T follicular helper cell (primary cell): ENCODE results near the gene EVI5.
"Not testable (repeated sequence)": the region's sequence is repeated elsewhere in the genome, so short reads cannot be mapped to it uniquely, and the experiment has no call there.

Experiments used
- DNase-seq: peaks from one replicate; pipeline ENCODE4 v3.0.0-alpha.2; 2020; ENCODE audit warnings: low read depth

The EVI5 gene

DNA sequence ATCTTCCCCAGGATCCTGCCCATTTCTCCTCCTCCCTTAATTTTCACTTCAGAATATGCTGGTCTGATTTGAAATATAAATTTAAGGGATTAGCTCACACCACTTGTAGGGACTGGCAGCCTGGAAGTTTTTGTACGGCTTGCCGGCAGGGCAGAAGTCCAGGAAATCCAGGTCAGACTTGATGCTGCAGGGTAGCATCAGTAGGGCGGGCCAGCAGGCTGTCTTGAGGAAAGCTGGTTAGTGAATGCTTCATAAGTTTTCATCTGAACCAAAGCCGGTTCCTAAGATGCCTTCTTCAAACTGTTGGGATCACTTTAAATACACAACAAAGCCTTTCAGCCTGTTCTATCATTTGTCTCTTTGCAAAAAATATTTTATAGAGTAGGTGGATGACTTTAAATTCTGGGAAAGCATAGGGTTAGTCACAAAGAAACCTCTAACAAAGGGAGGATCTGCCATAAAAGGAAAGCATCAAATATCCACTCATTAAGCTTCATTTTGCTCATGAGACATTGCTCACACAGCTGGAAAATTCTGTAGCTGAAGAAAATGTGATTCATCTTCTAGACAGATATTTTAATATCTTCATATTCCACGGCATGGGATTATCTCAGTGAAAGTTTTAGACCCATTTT is 207.5 kb downstream of the EVI5 start:
- no peak for DNase-seq

DNA sequence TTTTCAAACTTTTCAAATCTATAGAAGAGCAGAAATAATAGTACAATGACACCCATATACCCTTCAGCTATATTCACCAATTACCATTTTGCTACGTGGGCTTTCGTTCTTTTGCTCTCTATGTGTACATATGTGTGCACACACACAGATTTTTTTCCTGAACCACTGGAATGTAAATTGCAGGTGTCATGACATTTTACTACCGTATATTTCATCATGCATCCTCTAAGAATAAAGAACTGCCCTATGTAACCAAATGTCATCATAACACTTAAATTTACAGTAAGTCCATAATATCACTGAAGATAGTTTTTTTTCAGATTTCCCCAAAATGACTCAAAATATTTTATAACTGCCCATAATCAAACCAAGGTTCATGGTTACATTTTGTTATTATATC is 209.8 kb downstream of the EVI5 start:
- no peak for DNase-seq

DNA sequence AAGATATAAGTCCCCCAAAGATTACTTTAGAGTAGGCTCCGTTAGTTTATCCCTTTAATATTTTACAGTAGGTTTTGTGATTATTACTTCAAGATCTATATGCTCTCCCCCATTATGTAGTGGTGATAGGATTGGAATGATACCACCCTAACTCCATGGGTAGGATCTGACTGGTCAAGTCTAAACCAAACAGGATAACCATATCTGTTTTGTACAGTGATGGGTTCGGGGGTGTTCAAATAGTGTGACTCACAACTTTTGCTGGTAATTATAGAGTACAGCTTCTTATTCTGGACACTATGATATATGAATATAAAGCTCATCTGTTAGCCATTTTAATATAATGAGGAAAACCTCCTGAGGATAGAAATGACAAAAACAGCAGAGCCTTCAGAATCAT is 212.4 kb downstream of the EVI5 start:
- no peak for DNase-seq

DNA sequence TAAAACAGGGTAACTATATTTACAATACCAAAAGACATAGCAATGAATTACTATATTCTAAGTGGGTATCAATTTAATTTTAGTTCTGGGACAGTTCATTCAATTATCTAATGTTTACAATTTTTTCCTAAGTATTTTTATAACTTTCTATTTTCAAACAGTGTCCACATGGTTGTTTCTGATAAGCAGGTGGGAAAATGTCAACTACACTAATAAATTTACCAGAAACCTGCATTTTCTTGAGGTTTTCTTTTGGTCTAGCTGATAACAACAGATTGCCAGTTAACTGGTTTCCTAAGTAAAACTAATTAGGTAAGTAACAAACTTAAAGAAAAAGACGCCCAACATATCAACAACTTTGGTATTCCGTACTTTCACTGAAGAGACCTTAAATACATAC is 213.3 kb downstream of the EVI5 start:
- DNase-seq: no peak

DNA sequence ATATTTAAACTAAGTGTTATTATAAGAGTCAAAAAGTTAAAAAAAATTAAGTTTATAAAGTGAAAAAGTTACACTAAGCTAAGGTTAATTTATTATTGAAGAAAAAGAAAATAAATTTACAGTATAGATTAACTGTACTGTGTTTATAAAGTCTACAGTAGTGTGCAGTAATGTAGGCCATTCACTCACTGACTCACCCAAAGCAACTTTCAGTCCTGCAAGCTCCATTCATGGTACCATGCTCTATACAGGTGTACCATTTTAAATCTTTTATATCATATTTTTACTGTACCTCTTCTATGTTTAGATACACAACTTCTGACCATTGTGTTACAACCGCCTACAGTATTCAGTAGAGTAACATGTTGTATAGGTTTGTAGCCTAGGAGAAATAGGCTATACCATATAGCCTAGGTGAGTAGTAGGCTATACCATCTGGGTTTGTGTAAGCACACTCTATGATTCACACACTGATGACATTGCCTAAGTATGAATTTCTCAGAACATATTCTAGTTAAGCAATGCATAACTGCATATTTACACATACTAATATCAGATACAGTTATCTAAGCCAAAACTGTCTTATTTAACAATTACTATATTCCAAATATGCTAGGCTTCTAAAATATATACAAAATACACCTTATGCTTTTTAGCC is 217.6 kb downstream of the EVI5 start:
- no peak for DNase-seq

DNA sequence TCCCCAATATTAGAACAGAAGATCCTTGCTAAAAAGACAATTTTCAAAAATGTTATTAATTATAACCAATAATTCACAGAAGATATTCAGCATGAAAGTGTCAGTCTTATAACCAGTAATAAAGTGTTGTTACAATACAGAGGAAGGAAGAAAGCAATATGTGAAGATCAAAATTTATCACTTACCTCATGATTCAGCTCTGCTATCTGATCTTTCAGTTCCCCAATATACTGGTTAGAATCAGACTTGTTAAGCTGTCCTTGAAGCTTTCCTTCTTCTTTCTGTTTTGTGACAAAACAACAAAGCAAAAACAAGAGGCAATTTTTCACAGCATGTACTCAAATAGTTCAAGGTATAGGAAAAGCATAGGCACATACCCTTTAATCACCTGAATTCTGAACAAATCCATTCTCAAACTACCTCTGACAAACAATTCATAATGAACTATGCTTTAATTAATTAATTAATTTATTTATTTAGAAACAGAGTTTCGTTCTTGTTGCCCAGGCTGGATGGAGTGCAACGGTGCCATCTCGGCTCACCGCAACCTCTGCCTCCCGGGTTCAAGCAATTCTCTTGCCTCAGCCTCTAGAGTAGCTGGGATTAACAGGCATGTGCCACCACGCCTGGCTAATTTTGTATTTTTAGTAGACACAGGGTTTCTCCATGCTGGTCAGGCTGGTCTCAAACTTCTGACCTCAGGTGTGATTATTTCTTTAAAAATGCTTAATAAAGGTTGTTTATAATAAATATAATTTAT is 221.3 kb downstream of the EVI5 start:
- no peak for DNase-seq

DNA sequence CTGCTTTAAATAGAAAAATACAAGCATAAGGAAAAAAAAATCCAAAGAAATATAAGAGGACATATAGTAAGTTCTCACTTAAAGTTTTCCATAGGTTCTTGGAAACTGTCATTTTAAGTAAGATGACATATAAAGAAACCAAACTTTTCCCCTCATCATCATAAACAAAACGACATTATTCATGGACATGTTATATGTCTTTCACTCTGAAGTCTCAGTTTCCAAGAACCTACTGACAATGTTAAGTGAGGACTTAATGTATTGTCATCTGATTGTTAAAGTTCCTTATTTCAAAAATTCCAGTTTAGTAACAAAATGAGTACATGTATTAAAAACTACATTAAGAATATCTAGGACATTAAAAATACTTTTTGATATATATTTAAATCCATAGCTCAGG is 228.6 kb downstream of the EVI5 start:
- no peak for DNase-seq

DNA sequence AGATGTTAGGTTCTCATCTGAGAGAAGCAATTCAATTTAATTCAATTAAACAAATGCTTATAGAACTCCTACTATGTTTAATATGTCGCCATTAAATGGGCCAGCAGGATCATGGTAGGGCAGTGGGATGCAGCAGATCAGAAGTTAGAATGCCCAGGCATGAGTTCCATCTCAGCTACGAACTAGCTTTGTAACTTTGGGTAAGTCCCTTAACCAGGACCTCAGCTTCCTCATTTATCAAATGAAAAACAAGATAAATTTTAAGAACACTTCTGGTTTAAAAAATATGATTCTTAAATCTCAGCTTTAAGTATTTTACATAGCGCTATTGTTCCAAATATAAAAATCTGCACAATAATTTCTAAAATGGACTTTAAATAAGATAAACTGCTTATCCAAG is 230.7 kb downstream of the EVI5 start:
- DNase-seq: no peak

DNA sequence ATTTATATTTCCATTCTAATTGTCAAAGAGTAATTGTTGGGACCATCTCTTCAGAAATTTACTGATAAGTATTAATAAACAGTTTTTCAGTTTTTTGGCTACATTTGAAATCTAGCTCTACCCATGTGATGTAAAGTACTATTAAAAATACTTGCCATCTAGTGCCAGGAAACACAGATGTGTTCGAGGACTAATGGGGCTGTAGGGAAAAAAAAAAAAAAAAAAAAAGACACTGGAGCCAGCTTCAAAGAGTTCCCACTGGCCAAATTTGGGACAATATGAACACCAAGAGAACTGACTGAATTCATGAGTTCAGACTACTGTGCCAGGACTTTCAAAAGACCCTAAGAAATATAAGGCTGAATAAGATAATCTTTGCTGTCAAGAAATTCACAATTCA is 233.0 kb downstream of the EVI5 start:
- no peak for DNase-seq

DNA sequence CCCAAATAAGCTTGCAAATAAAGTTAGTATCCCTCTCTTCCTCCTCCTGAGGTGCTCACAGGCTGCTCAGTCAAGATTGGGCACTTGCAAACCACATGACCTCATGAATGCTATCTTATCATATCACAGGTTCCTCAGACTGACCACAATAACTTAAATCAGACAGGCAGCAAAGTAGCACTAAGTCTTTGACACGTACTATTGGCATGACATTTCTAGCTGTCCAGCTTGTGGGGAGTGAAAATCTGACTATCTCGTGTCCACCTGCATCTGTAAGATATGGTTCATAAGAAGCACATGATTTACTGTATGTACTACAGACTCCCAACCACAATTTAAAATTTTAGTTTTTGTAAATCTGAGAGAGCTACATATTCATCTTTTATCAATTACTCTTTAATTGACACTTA is 240.1 kb downstream of the EVI5 start:
- no peak for DNase-seq

DNA sequence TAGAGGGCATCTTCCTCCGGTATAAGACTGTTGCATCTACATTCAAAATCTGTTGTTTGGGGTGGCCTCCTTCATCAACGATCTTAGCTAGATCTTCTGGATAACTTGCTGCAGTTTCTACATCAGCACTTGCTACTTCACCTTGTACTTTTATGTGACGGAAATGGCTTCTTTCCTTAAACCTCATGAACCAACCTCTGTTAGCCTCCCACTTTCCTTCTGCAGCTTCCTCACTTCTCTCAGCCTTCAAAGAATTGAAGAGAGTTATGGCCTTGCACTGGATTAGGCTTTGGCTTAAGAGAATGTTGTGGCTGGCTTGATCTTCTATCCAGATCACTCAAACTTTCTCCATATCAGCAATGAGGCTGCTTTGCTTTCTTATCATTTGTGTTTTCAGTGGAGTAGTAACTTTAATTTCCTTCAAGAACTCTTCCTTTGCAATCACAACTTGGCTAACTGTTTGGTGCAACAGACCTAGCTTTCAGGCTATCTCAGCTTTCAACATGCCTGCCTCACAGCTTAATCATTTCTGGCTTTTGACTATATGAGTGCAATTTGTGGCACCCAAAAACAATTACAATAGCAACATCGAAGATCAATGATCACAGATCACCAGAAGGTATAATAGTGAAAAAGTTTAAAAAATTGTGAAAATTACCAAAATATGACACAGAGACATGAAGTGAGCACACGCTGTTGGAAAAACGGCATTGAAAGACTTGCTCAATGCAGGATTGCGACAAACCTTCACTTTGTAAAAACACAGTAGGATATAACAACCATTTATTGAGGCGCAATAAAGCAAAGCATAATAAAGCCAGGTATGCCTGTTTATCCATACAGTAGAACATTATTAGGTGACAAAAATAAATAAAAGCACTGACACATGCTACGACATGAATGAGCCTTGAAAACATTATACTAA is 241.5 kb downstream of the EVI5 start:
- DNase-seq: no peak

DNA sequence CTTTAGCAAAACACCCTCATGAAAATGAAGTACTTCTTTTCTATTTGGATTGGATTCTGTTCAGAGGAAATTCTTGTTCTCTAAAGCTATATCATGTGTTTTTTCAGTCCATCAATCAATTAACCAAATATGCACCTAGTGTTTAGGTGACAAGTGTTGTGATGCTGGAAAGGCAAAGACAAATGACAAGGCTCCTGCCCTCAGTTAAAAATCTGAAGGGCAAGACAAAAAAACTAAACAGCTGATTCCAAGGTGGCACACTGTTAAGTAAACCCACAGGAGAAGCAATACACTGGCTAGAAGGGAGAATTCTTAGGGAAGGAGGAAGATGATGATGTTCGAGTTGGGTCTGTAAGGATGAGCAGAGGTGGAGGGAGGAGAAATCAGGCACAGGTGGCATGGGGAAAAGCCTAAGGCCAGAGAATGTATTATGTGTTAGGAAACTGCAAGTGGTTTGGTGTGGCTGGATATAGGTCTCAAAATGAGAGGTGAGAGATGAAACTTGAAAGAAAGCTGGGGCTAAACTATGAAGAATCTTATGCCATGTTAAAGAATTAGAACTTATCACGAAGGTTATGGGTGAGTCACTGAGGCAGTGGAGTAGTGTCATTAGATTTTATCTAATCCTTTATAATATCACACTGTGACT is 246.4 kb downstream of the EVI5 start:
- no peak for DNase-seq

DNA sequence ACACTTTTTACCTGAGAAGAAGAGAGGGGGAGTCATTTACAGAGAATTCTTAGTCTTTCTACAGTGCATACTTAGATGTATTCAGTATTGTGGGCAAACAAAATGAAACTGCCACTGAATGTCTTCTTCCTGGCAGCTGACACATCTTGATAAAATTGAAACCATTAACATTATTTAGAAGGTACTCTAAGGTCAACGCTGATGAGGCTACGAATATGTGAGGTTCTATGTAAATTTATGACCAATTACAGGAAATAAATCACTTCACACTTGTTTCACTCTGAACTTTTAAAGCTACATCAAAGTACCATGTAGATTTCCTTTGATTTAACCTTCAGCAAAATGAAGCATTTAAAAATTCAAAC is 246.9 kb downstream of the EVI5 start:
- DNase-seq: no peak

DNA sequence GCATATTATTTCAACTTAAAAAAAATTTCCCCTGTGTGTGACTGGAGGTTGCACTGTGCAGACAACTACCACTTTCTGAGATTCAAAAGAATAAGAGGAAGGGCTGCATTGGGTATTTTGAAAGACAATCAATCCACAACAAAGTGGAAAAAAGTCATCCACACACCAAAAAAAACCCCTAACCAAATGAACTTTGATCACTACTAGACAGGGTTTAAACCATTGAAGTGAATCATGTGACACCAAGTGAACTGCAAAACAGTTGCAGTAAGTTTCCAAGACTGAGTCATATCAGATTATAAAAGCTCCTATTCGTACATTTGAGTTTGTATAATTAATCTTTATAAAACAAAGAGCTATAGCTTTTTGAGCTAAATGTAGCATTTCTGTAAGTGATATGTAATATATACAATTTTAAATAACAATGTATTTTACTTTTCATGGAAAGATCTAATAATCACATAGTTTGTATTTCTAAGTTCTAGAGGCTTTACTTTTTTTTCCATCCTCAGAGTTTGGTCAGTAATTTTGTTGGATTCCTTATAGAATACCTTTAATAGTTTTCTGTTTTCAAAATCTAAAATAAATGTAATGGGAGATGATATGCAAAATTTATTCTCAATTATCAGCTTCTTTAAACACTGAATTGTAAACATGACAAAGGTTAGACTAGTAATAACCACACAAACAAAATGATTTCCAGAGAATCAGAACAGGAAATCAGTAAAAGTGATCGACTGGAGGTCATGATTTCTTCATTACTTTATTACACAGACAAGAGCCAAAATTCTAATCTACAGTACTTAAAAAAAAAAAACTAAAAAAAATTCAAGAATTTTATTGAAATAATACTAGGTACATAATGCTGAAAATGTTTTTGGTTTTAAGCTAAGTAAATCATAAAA is 247.7 kb downstream of the EVI5 start:
- peak; percentile 4 for DNase-seq

DNA sequence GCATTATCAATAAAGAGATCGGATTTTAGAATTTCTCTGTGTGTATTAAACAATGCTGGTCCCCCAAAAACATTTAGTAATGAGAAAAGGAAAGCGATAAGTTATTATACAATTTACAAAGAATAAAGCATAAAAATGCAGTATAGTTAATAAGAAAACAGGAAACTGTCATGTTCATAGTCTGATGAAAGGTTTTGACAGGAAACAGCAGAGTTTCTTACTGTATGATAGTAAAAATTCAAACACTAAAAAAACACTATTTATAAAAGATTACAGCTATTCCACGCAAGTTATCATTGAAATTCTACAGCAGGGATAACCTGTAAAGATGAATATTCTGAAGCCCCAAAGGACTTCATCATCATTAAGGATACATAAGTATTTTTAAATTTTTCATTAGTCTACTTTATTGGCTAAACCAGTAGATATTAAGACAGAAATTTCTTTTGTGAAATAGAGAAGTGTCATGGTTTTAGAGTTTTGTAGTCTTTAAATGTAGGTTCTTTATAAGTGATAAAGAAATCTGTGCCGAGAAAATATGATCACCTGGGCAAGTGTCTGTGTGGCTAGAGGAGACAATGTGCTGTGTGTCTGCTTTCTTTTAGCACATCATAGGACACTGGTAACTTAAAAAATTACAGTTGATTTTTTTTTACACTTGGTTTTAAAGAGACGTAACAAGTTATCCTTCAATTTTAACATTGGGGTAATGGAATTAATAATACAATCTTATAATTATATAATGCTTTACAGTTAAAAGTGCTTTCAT is 248.5 kb downstream of the EVI5 start:
- no peak for DNase-seq

DNA sequence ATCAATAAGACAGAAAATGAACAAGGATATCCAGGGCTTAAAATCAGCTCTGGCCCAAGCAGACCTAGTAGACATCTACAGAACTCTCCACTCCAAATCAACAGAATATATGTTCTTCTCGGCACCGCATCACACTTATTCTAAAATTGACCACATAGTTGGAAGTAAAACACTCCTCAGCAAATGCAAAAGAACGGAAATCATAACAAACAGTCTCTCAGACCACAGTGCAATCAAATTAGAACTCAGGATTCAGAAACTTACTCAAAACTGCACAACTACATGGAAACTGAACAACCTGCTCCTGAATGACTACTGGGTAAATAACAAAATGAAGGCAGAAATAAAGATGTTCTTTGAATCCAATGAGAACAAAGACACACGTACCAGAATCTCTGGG is 252.5 kb downstream of the EVI5 start:
- DNase-seq: not testable (repeated sequence)

DNA sequence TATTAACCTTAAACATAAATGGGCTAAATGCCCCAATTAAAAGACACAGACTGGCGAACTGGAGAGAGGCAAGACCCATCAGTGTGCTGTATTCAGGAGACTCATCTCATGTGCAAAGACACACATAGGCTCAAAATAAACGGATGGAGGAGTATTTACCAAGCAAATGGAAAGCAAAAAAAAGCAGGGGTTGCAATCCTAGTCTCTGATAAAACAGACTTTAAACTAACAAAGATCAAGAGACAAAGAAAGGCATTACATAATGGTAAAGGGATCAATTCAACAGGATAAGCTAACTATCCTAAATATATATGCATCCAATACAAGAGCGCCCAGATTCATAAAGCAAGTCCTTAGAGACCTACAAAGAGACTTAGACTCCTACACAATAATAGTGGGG is 253.0 kb downstream of the EVI5 start:
- not testable (repeated sequence) for DNase-seq

DNA sequence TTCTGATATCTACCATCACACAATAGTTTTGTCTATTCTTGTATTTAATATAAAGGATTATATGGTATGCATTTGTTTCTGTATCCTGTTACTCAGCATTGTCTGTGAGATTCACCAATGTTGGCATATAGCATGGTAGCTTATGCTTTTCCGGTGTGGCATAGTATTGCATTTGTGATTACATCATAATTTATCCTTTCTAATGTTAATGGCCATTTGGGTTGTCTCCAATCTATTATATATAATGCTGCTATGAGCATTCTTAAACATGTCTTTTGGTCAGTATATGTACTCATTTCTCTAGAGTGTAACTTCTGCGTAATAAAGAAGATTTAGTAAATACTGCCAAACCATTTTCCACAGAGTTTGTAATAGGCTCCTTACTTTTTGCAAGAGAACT is 257.2 kb downstream of the EVI5 start:
- no peak for DNase-seq

DNA sequence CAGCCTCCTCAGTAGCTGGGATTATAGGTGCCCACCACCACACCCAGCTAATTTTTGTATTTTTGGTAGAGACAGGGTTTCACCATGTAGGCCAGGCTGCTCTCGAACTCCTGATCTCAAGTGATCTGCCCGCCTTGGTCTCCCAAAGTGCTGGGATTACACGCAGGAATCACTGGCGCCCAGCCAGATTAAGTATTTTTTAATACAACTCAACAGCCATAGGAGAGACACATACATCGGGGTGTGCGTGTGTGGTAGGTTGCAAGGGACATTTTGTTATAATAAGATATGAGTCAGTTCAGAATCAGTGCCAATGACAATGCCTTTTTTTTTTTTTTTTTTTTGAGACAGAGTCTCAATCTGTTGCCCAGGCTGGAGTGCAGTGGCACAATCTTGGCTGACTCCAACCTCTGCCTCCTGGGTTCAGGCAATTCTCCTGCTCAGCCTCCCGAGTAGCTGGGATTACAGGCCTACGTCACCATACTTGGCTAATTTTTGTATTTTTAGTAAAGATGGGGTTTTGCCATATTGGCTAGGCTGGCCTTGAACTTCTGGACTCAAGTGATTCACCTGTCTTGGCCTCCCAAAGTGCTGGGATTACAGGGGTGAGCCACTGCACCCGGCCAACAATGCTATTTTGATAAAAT is 259.8 kb downstream of the EVI5 start:
- DNase-seq: not testable (repeated sequence)
